Mesothelial cell of epicardium (in vitro differentiated cells): ENCODE results near the gene SCGB1C2. TPM values are rescaled to one million over a fixed set of nuclear protein-coding genes. Genes with fewer than 3 reads are reported as not detected.

ENCODE experiments used
- DNase-seq, 2 experiments: peaks; one replicate each; pipeline ENCODE4 v3.0.0; 2021; ENCODE audit warnings: low spot score in 2 of 2; ENCODE audit not compliant: unreplicated experiment in 2 of 2
- H3K27ac Mint-ChIP-seq: 2 replicates; pipeline ENCODE4 v1.8.0; 2021; ENCODE audit warnings: mixed read lengths
- H3K27me3 Mint-ChIP-seq: 2 replicates; pipeline ENCODE4 v1.8.0; 2021; ENCODE audit warnings: low read depth, mixed read lengths
- H3K36me3 Mint-ChIP-seq: 2 replicates; pipeline ENCODE4 v1.8.0; 2021; ENCODE audit warnings: mixed read lengths
- H3K4me1 Mint-ChIP-seq: 2 replicates; pipeline ENCODE4 v1.8.0; 2021; ENCODE audit warnings: mixed read lengths
- H3K4me3 Mint-ChIP-seq: 2 replicates; pipeline ENCODE4 v1.8.0; 2021; ENCODE audit warnings: mild to moderate bottlenecking, moderate library complexity, mixed read lengths
- H3K9me3 Mint-ChIP-seq: 2 replicates; pipeline ENCODE4 v1.8.0; 2021; ENCODE audit warnings: mixed read lengths
- total RNA-seq: library from RNA; stranded (reverse); gene quantifications from 3 replicates; pipeline ENCODE4 v1.2.1, GENCODE V29; 2021
- TF ChIP-seq, protein P1 (sequence below): fragments of 200-600 bp; sonication (generic); IDR thresholded peaks from one replicate; pipeline ENCODE4 v1.5.0; 2021; ENCODE audit warnings: antibody characterized with exemption; ENCODE audit not compliant: unreplicated experiment

The SCGB1C2 gene
- total RNA-seq, 1 donor from 2014 or later = not detected

DNA sequence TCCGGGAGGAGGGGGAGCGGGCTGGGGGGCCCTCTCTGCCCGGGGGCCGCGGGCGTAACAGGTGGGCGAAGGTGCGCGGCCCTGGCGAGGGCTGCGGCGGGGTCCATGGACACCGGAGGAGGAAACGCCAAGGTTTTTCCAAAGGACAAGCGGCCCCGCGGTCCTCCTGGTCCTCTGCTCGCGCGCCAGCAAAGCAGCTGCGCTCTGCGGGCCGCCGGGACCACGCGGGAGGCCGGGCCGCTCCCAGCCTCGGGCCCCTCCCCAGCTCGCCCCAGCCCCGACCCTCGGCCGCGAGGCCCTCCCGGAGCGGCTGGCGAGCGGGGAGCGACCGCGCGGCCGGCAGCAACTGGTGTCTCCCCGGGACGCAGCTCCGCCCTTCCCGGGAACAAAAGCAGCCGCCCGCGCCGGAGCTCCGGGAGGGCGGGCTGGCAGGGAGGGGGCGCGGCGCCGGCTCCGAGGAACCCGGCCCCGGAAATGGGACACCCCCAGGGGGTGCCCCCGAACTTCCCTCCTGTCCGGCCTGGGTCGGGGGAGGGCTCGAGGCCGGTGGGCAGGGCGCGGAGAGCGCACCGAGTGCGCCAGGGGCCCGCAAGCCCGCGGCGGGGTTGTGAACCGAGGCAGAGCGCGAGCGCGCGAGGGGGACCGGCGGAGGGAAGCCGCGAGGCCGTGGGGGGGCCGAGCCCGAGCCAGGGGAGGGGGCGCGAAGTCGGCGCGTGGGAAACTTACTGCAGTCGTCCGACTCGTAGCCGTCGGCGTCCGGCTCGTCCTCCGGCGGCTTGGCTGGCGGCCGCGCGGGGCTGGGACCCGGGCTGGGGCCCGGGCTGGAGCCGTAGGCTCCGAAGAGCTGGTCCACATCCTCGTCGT is 43.2 kb downstream of the SCGB1C2 start:
- peaks cover 29% of the 10 kb centered on the region for H3K4me1 Mint-ChIP-seq
- peak in 1 of 2 experiments; percentile 64 for DNase-seq
- peak overlapping the region; percentile 69 for H3K4me3 Mint-ChIP-seq

DNA sequence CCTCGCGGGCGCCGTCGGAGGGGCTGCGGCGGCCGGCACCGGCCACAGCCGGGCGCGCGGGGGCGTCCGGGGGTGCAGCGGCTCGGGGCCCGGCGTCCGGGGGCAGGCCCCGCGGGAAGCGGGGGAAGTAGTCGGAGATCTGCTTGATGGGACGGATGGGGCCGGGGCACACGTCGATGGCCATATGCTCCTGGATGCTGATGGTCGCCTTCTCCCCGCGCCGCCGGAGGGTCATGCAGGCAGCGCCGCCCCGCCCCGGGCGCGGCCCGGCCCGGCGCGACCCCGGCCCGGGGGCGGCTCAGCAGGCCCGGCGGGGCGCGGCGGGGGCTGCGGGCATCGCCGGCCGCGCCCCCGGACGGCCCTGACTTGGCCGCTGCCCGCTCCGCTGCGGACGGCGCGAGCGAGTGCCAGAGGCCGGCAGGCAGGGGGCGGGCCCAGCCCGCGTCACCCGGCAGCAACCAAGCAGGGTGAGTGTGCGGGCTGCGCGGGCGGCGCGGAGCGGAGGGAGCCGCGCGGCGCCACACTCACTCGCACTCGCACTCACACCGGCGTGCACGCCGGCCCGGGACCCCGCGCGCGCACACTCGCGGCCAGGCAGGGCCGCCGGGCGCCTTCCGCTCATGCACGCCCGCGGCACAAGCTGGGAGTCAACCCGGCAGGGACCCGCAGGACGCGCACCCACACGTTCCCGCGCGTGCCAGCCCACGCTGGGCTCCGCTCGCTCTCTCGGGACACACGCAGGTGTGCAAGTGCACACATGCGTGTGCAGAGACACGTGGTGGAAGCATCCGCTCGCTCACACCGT is 44.1 kb downstream of the SCGB1C2 start, which contains the start of gene DOC2B:
Gene DOC2B (minus strand): TSS at position 406 of the 805 bp plus-strand sequence. CDS start 171 bp downstream, at position 235.
- H3K27me3 Mint-ChIP-seq = peaks cover 67% of the 10 kb centered on the region
- peak within 1 kb of the TSS; percentile 66 for H3K4me3 Mint-ChIP-seq
- H3K36me3 Mint-ChIP-seq = peaks cover 4% of the 10 kb centered on the region
- DNase-seq = peak; percentile 49 to 67
- no peaks in the 10 kb centered on the region for H3K9me3 Mint-ChIP-seq
- TF ChIP-seq, protein P1, sequence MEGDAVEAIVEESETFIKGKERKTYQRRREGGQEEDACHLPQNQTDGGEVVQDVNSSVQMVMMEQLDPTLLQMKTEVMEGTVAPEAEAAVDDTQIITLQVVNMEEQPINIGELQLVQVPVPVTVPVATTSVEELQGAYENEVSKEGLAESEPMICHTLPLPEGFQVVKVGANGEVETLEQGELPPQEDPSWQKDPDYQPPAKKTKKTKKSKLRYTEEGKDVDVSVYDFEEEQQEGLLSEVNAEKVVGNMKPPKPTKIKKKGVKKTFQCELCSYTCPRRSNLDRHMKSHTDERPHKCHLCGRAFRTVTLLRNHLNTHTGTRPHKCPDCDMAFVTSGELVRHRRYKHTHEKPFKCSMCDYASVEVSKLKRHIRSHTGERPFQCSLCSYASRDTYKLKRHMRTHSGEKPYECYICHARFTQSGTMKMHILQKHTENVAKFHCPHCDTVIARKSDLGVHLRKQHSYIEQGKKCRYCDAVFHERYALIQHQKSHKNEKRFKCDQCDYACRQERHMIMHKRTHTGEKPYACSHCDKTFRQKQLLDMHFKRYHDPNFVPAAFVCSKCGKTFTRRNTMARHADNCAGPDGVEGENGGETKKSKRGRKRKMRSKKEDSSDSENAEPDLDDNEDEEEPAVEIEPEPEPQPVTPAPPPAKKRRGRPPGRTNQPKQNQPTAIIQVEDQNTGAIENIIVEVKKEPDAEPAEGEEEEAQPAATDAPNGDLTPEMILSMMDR = no peak
- peak within 1 kb of the TSS; percentile 70 for H3K27ac Mint-ChIP-seq
- H3K4me1 Mint-ChIP-seq = peaks cover 29% of the 10 kb centered on the region

More for the DNA sequence above, 43.2 kb downstream of the SCGB1C2 start:
- Mint-ChIP-seq H3K9me3 (no peaks in the 10 kb centered on the region), H3K36me3 (peaks cover 4% of the 10 kb centered on the region), H3K27me3 (peaks cover 58% of the 10 kb centered on the region), H3K27ac (no peak overlapping the region)
- TF ChIP-seq, protein P1 = no peak

DNA sequence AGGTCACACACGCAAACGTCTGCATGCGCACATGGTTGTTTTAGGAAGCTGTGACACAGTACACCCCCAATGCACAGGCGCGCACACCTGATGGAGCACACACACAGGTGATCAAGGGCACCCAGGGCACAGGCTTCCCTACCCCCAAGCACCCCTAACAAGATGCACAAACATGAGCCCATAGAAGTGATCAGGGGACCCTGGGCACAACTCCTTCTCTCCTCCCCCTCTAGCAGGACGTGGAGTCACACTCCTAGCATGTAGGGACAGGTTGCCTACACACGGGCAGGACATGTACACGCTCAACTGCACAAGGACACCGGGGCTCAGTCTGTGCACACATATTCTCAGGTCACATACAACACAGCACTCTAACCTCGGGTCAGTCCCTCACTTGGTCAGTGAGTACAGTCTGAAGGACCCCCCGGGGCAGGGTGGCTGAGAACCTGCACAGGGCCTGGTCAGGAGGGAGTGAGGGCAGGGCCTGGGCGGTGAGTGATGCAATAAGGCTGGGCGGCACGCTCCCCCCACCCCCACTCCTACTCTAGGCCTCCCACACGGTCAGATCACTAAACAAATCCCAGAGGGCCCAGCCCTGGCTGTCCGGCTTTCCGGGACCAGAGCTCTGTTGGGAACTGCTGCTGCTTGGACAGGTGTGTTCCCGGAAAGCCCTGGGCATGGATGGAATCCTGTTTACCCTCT is 44.8 kb downstream of the SCGB1C2 start:
- Mint-ChIP-seq H3K4me3 (peak overlapping the region; percentile 66), H3K36me3 (peaks cover 4% of the 10 kb centered on the region), H3K9me3 (no peaks in the 10 kb centered on the region), H3K27me3 (peaks cover 67% of the 10 kb centered on the region), H3K4me1 (peaks cover 29% of the 10 kb centered on the region), H3K27ac (peak overlapping the region; percentile 70)
- no peak for DNase-seq
- TF ChIP-seq, protein P1 = no peak

DNA sequence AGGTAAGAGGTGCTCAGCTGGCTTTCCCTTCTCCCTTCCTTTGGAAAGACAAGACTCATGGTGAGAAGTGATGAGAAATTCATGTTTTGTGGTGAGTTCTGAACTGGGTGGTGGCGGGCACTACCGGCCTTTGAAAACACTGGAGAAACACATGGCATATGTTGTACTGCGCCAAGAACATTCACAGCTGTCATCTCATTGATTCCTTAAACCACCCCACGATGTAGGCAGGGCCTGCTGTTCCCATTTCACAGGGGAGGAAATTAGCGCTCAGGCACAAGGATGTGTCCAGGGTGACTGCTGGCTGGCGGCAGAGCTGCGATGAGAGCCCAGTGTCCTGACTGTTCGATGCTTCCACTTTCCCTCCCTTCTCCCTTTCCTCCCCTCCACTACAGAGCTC is 45.7 kb downstream of the SCGB1C2 start:
- Mint-ChIP-seq H3K36me3 (no peaks in the 10 kb centered on the region), H3K4me3 (no peak overlapping the region), H3K4me1 (peaks cover 28% of the 10 kb centered on the region), H3K27ac (no peak overlapping the region), H3K9me3 (no peaks in the 10 kb centered on the region), H3K27me3 (peaks cover 59% of the 10 kb centered on the region)
- TF ChIP-seq, protein P1 = no peak
- DNase-seq = no peak

DNA sequence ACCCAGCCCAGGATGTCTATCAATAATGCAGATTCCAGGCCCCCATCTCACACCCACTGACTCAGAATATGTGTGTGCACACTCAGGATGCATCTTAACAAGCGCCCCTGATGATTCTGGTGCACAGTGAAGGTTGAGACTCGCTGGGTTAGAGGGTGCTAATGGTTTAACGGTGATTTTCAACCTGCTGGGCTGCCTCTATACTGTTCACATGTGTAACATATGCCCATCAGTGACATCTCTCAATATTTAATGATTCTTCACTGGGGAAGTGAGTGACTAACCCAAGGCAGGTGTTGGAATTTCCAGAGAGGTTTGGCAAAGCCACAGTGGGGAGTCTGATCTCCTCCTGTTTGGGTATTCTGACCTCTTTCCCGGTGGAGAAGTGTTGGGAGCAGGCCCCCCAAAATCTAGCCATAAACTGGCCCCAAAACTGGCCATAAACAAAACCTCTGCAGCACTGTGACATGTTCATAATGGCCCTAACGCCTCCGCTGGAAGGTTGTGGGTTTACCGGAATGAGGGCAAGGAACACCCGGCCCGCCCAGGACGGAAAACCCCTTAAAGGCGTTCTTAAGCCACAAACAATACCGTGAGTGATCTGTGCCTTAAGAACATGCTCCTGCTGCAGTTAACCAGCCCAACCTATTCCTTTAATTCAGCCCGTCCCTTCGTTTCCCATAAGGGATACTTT is 48.2 kb downstream of the SCGB1C2 start:
- H3K4me3 Mint-ChIP-seq = no peak overlapping the region
- TF ChIP-seq, protein P1 = no peak

More for the DNA sequence above, 48.2 kb downstream of the SCGB1C2 start:
- Mint-ChIP-seq H3K27me3 (peaks cover 55% of the 10 kb centered on the region), H3K36me3 (peaks cover 8% of the 10 kb centered on the region), H3K9me3 (no peaks in the 10 kb centered on the region), H3K4me1 (peaks cover 12% of the 10 kb centered on the region), H3K27ac (no peak overlapping the region)
- DNase-seq = no peak
